ENCODE results near the gene PSPH.

- no peak for TF ChIP-seq POLR2A (IDR thresholded peaks at IDR 0.05; ENCODE audit: low read length)
- TF ChIP-seq GATA1 (IDR thresholded peaks at IDR 0.05; ENCODE audit: low read depth, low read length): no peak
These were observed 17.4 kb downstream of the PSPH start for GRCh38 chr7:56033671-56034432.

Data from erythroblast (primary cell).